IPS-18a (cell line): Measurements from ENCODE around the gene SLC25A23.
"Not testable (repeated sequence)": the region's sequence is repeated elsewhere in the genome, so short reads cannot be mapped to it uniquely, and the experiment has no call there.

Experiments
- H3K27ac ChIP-seq: one replicate; pipeline ENCODE4 v1.5.1; 2013; ENCODE audit warnings: low read length
- H3K27me3 ChIP-seq: one replicate; pipeline ENCODE4 v1.6.1; 2013; ENCODE audit warnings: mild to moderate bottlenecking, low read length; ENCODE audit not compliant: control insufficient read depth, insufficient read depth
- H3K36me3 ChIP-seq: one replicate; pipeline ENCODE4 v1.6.1; 2013; ENCODE audit warnings: low read depth, low read length; ENCODE audit not compliant: control insufficient read depth
- H3K4me1 ChIP-seq: one replicate; pipeline ENCODE4 v1.6.1; 2013; ENCODE audit warnings: low read depth, low read length; ENCODE audit not compliant: control insufficient read depth
- H3K4me3 ChIP-seq: one replicate; pipeline ENCODE4 v1.5.1; 2013; ENCODE audit warnings: low read length
- H3K9ac ChIP-seq: one replicate; pipeline ENCODE4 v1.6.1; 2013; ENCODE audit warnings: mild to moderate bottlenecking, low read length, moderate library complexity
- H3K9me3 ChIP-seq: one replicate; pipeline ENCODE4 v1.6.1; 2013; ENCODE audit warnings: low read depth, low read length; ENCODE audit not compliant: control insufficient read depth

SLC25A23 gene

DNA sequence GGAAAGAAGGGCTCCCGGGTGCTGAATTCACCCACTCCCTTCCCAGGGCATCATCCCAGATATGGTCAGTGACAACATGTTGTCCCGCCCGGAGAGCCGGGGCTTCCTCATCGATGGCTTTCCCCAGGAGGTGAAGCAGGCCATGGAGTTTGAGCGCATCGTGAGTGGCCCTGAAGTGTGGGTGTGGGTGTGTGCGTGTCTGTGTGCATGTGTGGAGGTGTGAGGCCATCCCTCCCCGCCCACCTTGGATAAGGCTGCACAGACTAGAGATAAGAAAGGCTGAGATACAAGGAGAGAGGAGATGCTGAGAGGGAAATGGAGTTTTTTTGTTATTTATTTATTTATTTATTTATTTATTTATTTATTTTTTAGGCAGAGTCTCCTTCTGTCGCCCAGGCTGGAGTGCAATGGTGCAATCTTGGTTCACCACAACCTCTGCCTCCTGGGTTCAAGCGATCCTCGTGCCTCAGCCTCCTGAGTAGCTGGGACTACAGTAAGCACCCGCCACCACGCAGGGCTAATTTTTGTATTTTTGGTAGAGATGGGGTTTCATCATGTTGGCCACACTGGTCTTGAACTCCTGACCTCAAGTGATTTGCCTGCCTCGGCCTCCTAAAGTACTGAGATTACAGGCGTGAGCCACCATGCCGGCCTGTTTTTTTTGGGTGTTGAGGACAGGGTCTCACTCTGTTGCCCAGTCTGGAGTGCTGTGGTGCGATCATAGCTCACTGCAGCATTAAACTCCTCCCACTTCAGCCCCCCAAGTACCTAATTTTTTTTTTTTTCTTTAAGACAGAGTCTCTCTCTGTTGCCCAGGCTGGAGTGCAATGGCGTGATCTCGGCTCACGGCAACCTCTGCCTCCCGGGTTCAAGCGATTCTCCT, 59.3 kb downstream of the SLC25A23 start:
- not testable (repeated sequence) for H3K9me3 ChIP-seq, H3K4me3 ChIP-seq, H3K9ac ChIP-seq, H3K27ac ChIP-seq, H3K4me1 ChIP-seq, H3K36me3 ChIP-seq, H3K27me3 ChIP-seq

DNA sequence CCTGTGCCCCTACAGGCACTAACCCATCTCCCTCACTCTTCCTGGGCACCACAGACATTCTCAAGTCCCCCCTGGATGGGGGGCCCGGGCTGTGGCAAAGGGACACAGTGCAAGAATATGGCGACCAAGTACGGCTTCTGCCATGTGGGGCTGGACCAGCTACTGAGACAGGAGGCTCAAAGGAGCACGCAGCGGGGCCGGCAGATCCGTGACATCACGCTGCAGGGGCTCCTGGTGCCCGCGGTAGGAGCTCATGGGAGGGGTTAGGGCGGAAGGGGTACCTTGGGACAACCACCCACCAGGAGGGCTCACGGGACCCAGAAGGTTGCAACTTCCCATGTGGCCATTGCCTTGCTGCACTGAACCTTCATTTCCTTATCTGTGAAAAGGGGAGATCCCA, 63.3 kb downstream of the SLC25A23 start:
- Histone ChIP-seq H3K9ac (no peak overlapping the region), H3K9me3 (no peaks in the 10 kb centered on the region), H3K4me1 (peaks cover 13% of the 10 kb centered on the region)

DNA sequence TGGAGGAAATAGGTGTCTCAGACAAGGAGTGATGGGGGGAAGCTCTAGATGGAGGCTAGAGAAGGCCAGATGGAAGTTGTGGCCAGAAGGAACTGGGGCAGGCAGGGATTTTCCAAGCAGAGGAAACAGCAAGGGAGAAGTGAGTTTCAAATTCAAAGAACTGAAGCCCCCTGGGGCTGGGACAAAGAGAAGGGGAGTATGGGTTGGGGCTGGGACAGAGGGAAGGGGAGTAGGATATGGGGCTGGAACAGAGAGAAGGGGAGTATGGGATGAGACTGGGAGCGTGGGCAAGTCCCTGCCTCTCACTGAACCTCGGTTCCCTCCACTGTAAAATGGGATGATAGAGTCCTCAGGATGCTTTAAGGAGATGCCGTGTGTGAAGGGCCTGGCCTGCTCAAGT, 64.8 kb downstream of the SLC25A23 start:
- peaks cover 11% of the 10 kb centered on the region for H3K36me3 ChIP-seq
- no peaks in the 10 kb centered on the region for H3K9me3 ChIP-seq
- H3K27ac ChIP-seq: peak overlapping the region; percentile 28
- H3K4me1 ChIP-seq: peaks cover 13% of the 10 kb centered on the region
- no peak overlapping the region for H3K4me3 ChIP-seq
- H3K27me3 ChIP-seq: no peaks in the 10 kb centered on the region
- H3K9ac ChIP-seq: peak overlapping the region; percentile 25

More for the DNA sequence above, 63.3 kb downstream of the SLC25A23 start:
- Histone ChIP-seq H3K27ac (no peak overlapping the region), H3K27me3 (no peaks in the 10 kb centered on the region), H3K4me3 (no peak overlapping the region), H3K36me3 (peaks cover 5% of the 10 kb centered on the region)

DNA sequence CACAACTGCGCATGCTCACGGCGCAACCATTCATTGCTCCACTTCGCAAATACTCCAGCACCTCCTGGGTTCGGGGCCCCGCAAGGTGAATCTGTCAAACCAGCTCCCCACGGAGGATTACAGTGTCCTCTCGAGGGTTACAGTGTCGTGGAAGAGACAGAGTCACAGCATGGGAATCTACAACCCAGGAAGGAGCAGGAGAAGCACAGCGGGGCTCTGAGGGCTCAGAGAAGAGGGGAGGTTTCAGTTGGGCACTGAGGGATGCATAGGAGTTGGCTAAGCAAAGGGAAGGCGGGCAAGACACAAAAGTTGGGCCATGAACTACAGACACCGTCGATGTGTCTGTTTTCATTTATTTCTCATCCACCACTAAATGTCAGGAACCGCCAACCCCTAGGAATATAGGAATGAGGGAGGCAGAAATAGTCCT, 65.6 kb downstream of the SLC25A23 start:
- H3K27ac ChIP-seq: peak overlapping the region; percentile 64

DNA sequence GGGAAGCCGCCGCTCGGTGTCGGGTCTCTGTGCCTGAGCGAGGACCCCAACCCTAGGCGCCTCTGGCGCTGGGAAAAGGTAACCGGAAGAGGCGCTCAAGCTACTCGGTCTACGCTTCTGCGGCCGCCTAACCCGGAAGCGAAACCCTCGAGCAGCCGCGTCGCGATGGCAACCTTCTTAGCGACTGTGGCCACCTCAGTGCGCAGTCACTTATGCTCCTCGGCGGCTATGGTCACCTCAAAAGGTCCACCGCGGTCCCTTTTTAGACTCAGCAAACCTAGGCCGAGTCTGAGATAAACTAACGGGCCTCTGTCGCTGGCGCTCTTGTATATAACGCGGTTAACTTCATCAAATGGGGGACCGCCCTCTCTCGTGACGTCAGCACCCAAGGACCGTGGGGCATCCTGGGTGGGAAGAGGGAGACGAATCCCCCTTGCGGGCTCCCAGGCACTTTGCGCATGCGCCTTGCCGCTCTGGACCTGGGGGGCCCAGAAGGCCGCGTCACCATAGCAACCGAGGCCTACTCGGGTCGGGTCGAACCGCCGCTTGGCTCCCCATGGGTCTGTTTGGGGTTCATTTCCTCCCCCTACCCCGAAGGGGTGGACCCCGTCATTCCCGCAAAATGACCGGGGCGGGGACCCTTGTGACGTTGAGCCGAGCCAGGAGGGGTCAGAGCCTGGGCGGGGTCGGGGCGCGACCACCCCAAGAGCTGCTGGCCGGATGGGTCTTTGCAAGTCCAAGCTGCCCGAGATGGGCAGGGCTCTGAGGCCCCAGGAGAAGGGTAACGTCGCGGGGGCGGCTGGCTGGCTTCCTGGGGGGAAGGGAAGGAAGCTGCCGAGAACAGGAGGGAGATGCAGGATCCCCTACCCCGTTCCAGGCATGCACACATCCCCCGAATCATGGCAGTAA, 66.3 kb downstream of the SLC25A23 start, which contains the start of gene GTF2F1:
Gene GTF2F1 (minus strand): TSS at position 91 of the 909 bp plus-strand sequence. CDS start 169 bp downstream, outside the sequence.
- Histone ChIP-seq H3K27ac (peak within 1 kb of the TSS; percentile 64), H3K9ac (peak within 1 kb of the TSS; percentile 81), H3K27me3 (no peaks in the 10 kb centered on the region)

More for the DNA sequence above, 65.6 kb downstream of the SLC25A23 start:
- Histone ChIP-seq H3K9me3 (no peaks in the 10 kb centered on the region), H3K36me3 (peaks cover 18% of the 10 kb centered on the region), H3K4me3 (peak overlapping the region; percentile 91), H3K9ac (peak overlapping the region; percentile 81), H3K27me3 (no peaks in the 10 kb centered on the region), H3K4me1 (peaks cover 13% of the 10 kb centered on the region)

DNA sequence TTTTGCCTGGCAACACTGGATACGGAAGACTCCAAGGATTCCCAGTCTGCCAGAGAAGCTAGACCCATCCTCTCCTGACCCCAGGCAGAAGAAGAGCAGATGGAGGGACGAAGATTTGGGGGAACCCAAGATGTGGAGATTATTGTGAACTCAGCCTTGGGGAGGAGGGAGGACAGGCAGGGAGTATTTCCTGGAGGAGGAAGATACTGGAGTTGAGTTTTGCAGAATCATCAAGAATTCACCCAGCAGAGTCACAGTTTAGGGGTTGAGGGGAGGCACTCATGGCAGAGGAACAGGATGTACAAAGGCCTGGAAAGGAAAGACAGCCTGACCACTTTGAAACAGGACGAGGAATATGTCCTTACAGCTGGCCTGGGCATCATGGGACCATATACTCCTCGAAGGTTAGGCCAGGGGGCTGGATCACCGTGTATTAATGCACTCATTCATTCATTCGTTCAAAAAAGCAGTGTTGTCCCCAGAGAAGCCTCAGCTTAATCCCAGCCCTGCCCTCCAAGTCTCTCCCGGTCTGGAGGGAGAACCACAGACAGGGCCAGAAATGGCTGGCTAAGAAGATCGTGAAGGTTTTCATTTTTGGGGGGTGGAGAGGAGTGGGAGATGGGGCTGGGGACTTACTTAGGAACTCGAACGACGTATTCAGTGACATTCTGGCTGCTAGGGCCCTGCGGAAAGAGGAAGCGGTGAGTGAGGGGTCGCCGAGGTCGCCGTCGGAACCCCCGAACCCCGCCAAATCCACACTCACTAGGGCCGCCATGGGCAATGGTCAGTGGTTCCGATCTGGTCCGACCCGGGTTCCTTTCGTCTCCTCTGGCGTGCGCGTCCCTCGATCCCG, 67.1 kb downstream of the SLC25A23 start:
- Histone ChIP-seq H3K9ac (peak overlapping the region; percentile 81), H3K4me1 (peaks cover 13% of the 10 kb centered on the region), H3K36me3 (peaks cover 27% of the 10 kb centered on the region), H3K27ac (peak overlapping the region; percentile 64), H3K27me3 (no peaks in the 10 kb centered on the region), H3K4me3 (peak overlapping the region; percentile 91), H3K9me3 (no peaks in the 10 kb centered on the region)

More for the DNA sequence above, 66.3 kb downstream of the SLC25A23 start, which contains the start of gene GTF2F1:
- Histone ChIP-seq H3K4me1 (peaks cover 13% of the 10 kb centered on the region), H3K4me3 (peak within 1 kb of the TSS; percentile 91), H3K36me3 (peaks cover 22% of the 10 kb centered on the region), H3K9me3 (no peaks in the 10 kb centered on the region)
